Measurements from ENCODE around the gene PARD3B.

GRCh38 chr2:205462681-205463345 lies 917.5 kb downstream of the PARD3B start:
- TF ChIP-seq CTCF (IDR thresholded peaks at IDR 0.05) (no peak), POLR2A (IDR thresholded peaks at IDR 0.05) (no peak), POLR2AphosphoS5 (IDR thresholded peaks at IDR 0.05; ENCODE audit: insufficient read depth in 1 of 2, low read depth in 1 of 2) (no peak)
